Smooth muscle cell (in vitro differentiated cells): ENCODE measurements around the gene ELMO3. TPM values are rescaled to one million over a fixed set of nuclear protein-coding genes. Genes with fewer than 3 reads are reported as not detected.

Experiments
- DNase-seq: peaks from one replicate; lab custom pipeline; 2025; ENCODE audit not compliant: unreplicated experiment; lab: John Stamatoyannopoulos, UW
- H2AFZ ChIP-seq: fragments of 200-600 bp; sonication (generic); 2 replicates; pipeline ENCODE4 v1.6.0; 2016; ENCODE audit warnings: antibody characterized with exemption, low read depth, mild to moderate bottlenecking
- H3F3A ChIP-seq: fragments of 200-600 bp; sonication (generic); 2 replicates; pipeline ENCODE4 v1.6.0; 2017; ENCODE audit warnings: antibody characterized with exemption, low read depth
- H3K27ac ChIP-seq: fragments of 200-600 bp; sonication (generic); 2 replicates; pipeline ENCODE4 v1.5.1; 2016; ENCODE audit warnings: low read depth, mild to moderate bottlenecking
- H3K27me3 ChIP-seq: fragments of 200-600 bp; sonication (generic); 2 replicates; pipeline ENCODE4 v1.6.1; 2016; ENCODE audit warnings: low read depth, mild to moderate bottlenecking
- H3K36me3 ChIP-seq: fragments of 200-600 bp; sonication (generic); 2 replicates; pipeline ENCODE4 v1.5.1; 2016; ENCODE audit warnings: low read depth
- H3K4me1 ChIP-seq: fragments of 200-600 bp; sonication (generic); 2 replicates; pipeline ENCODE4 v1.5.1; 2016; ENCODE audit warnings: low read depth
- H3K4me2 ChIP-seq: fragments of 200-600 bp; sonication (generic); 2 replicates; pipeline ENCODE4 v1.6.0; 2016; ENCODE audit warnings: mild to moderate bottlenecking
- H3K4me3 ChIP-seq: fragments of 200-600 bp; sonication (generic); 2 replicates; pipeline ENCODE4 v1.5.1; 2016; ENCODE audit warnings: mild to moderate bottlenecking
- H3K79me2 ChIP-seq: fragments of 200-600 bp; sonication (generic); 2 replicates; pipeline ENCODE4 v1.6.0; 2016; ENCODE audit warnings: low read depth, mild to moderate bottlenecking
- H3K9ac ChIP-seq: fragments of 200-600 bp; sonication (generic); 2 replicates; pipeline ENCODE4 v1.6.0; 2016; ENCODE audit warnings: low read depth
- H3K9me3 ChIP-seq: fragments of 200-600 bp; sonication (generic); replicated peaks from 2 replicates; pipeline ENCODE4 v1.5.1; 2016; ENCODE audit warnings: low read depth
- H4K20me1 ChIP-seq: fragments of 200-600 bp; sonication (generic); 2 replicates; pipeline ENCODE4 v1.6.0; 2016; ENCODE audit warnings: low read depth
- CTCF ChIP-seq: fragments of 200-600 bp; sonication (generic); IDR thresholded peaks from 2 replicates; pipeline ENCODE4 v1.5.1; 2017; ENCODE audit warnings: borderline replicate concordance, mild to moderate bottlenecking, antibody characterized with exemption; ENCODE audit not compliant: insufficient read depth, poor library complexity, severe bottlenecking
- WGBS: methylation state at CpG from one replicate; pipeline ENCODE4 v1.1.7; 2016; ENCODE audit warnings: low lambda C conversion rate; 5-methylcytosine and 5-hydroxymethylcytosine counted together
- polyA plus RNA-seq: library from polyadenylated mRNA; unstranded; fragments of >200 nt; fragmentation: Nextera tagmentation; extraction: Ambion mirVana; gene quantifications from 2 replicates; pipeline ENCODE4 v1.2.1, GENCODE V29; 2016
- total RNA-seq: library from RNA; depleted of rRNA; stranded (reverse); fragments of >200 nt; gene quantifications from 2 replicates; pipeline ENCODE4 v1.2.3, GENCODE V29; 2014

ELMO3 gene
- total and polyA plus RNA-seq, 2 experiments from 2014 or later: 2.2 to 6.7 TPM

- H3K36me3 ChIP-seq: no peaks in the 10 kb centered on the region
- H3K4me2 ChIP-seq: peak overlapping the region; percentile 90
- no peak for TF ChIP-seq CTCF
- WGBS: 9% methylated on average over 48 of the region's 73 CpGs
- no peak overlapping the region for H2AFZ ChIP-seq
- H3K9ac ChIP-seq: no peak overlapping the region
- peaks cover 8% of the 10 kb centered on the region for H3K4me1 ChIP-seq
- no peak overlapping the region for H3K27ac ChIP-seq
- peak; percentile 43 for DNase-seq
- no peaks in the 10 kb centered on the region for H3F3A ChIP-seq
- no peaks in the 10 kb centered on the region for H3K9me3 ChIP-seq
- no peaks in the 10 kb centered on the region for H3K27me3 ChIP-seq
- H3K4me3 ChIP-seq: peak overlapping the region; percentile 50
- peaks cover 43% of the 10 kb centered on the region for H4K20me1 ChIP-seq
- peaks cover 7% of the 10 kb centered on the region for H3K79me2 ChIP-seq
Observed at GRCh38 chr16:67177743-67178699, 20.9 kb upstream of the ELMO3 start.

- no peak overlapping the region for H3K4me3 ChIP-seq
- no peak overlapping the region for H3K9ac ChIP-seq
- H3K79me2 ChIP-seq: peaks cover 10% of the 10 kb centered on the region
- H3K9me3 ChIP-seq: no peaks in the 10 kb centered on the region
- no peaks in the 10 kb centered on the region for H3F3A ChIP-seq
- H3K27ac ChIP-seq: no peak overlapping the region
- no peaks in the 10 kb centered on the region for H3K27me3 ChIP-seq
- H3K4me2 ChIP-seq: no peak overlapping the region
- peaks cover 11% of the 10 kb centered on the region for H3K4me1 ChIP-seq
- peaks cover 43% of the 10 kb centered on the region for H4K20me1 ChIP-seq
- no peaks in the 10 kb centered on the region for H3K36me3 ChIP-seq
- 92% methylated on average over 13 of the region's 13 CpGs for WGBS
- no peak overlapping the region for H2AFZ ChIP-seq
- TF ChIP-seq CTCF: no peak
- no peak for DNase-seq
Observed at GRCh38 chr16:67179421-67180080, 19.4 kb upstream of the ELMO3 start.

GRCh38 chr16:67180166-67180565 is 18.8 kb upstream of the ELMO3 start:
- no peak for TF ChIP-seq CTCF
- peaks cover 13% of the 10 kb centered on the region for H3K4me1 ChIP-seq
- H3K36me3 ChIP-seq: no peaks in the 10 kb centered on the region
- H3K4me3 ChIP-seq: no peak overlapping the region
- H4K20me1 ChIP-seq: peaks cover 43% of the 10 kb centered on the region
- H3K9me3 ChIP-seq: no peaks in the 10 kb centered on the region
- no peak overlapping the region for H3K4me2 ChIP-seq
- no peak overlapping the region for H2AFZ ChIP-seq
- H3K27me3 ChIP-seq: no peaks in the 10 kb centered on the region
- no peaks in the 10 kb centered on the region for H3F3A ChIP-seq
- 96% methylated on average over 16 of the region's 16 CpGs for WGBS
- H3K27ac ChIP-seq: no peak overlapping the region
- H3K9ac ChIP-seq: no peak overlapping the region
- DNase-seq: no peak
- H3K79me2 ChIP-seq: peaks cover 10% of the 10 kb centered on the region
